Measurements from ENCODE around the gene C1orf232. TPM values are rescaled to one million over a fixed set of nuclear protein-coding genes. Genes with fewer than 3 reads are reported as not detected.
A peak's percentile ranks its signal among the peaks of the same experiment; 100 is the strongest.

The C1orf232 gene
- polyA plus RNA-seq, 1 donor = not detected

DNA sequence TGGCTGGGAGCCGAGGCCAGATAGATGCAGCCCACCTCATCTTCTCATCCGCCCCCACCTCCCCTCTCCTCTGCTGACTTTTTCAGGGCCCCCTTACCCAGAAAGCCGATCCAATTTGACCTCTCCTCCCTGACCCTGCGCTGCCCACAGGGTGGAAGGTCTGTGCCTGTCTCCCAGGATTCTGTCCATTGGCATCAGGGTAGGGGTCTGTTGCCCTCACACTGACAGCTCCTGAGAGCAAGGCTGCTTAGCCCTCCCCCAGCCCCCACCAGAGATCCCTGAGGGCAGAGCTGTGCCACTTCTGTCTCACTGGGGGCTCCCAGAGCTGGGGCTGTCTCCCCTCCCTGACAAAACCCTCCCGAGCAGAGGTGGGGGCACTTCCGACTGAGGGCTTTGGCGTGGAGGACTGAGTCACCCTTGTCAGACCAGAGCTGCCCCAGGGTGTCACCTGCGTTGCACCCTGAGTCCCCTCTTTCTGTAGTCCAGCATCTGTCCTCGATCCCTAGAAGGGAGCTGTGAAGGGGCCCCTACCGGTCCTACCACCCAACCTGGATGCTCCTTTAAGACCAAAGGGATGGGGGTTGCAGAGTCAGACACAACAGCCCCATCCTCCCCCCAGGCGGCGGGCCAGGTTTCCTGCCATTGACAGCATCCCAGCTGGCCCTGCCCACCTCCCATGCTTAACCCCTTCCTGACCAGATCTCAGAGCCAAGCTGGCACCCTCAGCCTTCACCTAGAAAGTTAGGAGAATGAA lies 12.3 kb downstream of the C1orf232 start:
- no peak for DNase-seq (ENCODE audit: low read depth)

DNA sequence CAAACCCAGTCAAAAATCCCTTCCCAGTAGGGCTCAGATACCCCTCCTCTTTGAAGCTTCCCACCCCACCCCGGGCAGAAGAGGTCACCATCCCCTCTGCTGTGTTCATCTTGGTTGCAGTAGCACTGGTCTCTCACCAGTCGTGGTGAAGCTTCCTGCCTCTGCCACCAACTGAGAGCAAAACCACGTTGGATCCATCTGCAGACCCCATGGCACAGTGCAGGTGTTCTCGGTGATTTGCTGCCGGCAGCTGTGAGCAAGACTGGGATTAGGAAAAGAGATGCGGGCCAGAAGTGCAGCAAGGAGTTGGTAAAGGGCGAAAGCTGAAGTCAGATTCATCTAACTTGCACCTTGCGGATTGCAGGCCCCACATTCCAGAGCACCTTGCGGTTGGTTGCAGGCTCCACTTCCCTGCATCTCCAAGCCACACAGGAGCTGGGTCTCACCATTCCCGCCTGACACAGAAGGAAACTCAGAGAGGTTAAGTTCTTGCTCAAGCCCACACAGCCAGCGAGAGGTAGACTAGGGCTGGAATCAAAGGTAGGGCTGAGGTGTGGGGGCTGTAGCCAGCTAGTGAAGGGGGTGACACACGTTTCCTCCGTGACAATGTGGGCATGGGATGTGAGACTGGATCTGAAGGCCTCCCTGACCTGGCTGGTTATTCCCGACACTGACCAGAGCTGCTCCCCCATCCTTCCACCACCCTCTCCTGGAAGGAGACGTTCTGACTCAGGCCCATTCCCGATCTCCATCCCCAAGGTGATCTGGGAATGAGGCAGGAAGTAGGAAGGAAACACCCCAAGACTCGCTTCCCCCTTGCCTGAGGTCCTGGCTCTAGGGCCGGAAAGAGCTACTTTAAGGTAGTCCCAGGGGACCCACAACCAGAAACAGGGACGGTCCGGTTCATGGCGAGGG lies 13.1 kb downstream of the C1orf232 start:
- DNase-seq (ENCODE audit: low read depth) = no peak

DNA sequence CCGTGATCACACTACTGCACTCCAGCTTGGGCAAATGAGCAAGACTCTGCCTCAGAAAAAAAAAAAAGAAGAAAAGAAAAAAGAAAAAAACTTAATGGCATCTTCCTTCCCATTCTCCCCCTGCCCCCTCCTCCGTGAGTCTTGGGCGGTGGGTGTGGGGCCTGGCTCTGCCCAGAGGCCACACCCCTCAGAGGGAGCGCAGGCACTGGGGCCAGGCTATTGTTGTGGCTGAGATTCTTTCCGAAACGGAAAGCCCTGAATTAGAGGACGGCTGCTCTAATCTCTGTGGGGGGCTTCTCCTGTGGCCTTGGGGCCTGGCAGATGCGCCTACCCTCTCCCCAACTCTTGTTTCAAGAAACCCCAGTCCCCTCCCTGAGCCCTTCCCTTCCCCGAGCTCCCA lies 14.0 kb downstream of the C1orf232 start:
- no peak for DNase-seq (ENCODE audit: low read depth)

DNA sequence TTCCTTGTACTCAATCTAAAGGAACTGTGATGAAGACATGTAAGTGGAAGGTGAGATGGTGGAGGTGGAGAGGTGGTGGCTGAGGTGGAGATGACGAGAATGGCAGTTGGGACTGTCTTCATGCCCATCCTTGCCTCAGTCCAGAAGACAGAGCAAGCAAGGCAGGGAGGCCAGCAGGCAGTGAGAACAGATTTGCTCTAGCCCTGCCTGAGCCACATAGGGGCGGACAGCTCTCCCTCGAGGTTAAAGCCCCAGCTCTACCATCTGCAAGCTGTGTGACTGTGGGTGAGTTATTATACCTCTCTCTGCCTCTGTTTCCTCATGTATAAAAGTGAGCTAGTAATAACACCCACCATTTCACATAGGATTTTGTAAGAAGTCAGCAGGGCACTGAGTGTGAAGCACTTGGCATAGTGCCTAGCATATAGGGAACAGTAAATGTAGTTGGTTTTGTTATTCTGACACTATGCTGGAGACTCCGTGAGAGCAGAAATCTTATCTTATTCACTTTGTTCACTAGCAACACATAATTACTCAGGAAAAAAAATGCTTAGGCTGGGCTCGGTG lies 14.7 kb downstream of the C1orf232 start:
- no peak for DNase-seq (ENCODE audit: low read depth)

DNA sequence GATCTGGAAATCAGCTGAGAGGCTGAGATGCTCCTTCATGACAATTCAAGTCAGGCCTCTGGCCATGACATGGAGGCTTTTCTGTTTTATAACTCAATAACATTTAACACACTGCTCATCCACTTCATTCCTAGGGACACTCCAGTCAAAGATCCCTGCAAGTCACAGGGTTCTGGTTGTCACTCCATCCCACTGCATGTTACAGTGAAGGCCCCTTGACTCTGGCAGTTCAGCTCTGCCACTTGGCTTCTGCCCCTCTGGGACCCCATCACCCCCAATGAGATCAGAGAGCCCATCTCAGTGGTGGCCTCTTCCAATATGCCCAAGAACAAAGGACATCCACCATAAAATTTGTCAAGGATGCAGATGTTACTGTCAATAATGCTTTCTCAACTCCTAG lies 19.9 kb downstream of the C1orf232 start:
- no peak for DNase-seq (ENCODE audit: low read depth)

DNA sequence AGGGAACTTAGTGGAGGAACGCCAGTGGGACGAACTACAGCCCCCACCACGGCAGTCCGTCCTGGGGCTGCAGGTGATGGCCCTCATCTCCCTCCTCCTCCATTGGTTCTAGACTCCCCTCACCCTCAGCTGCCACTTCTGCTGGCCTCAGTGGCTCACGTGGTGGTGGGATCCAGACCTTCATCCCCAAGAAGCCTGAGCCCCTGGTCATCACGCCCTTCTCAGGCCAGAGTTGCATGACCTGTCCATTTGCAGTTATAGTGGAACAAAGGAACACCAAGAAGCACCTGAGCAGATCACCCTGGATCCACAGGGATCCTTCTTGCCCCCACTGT lies 22.8 kb downstream of the C1orf232 start:
- DNase-seq (ENCODE audit: low read depth) = no peak

DNA sequence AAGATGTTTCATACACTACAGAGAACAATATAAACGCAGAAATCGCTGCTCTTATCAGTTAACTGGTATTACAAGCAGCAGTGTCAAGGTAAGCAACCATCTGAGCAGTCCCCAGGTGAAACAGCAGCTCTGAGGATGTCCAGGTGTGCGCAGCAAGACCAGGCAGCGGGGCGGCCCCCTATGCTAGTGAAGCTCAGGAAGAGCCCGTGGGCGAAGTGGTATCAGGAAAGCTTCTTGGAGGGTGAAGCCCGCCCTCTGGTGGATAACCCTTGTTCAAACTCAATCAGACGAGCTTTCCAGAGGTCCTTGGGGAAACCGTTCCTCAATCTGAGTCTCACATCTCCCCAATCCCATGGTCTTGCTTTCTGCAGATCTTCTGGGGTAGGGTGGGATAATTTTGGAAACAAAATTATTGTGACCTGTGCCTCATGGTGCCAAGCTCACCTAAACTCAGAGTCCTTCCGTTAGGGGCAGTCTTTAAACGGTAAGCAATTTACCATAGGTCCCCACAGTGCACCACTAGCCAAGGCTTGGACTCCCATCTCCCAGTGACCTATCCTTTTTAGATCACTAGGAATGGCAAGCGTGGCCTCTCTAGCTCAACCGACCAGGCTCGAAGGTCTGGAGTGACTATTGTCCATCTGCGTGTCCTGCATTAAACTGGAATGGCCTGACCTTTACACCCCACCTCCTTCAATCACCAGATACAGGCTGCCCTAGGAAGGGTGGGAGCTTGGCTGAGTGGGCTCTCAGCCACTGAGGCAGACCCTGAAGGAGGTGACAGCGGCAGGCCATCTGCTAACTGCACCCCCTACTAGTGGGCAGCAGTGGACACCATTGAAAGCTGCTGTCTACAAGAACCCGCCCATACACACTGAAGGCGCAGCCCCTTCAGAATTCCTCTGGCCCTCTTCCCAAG lies 23.5 kb downstream of the C1orf232 start:
- DNase-seq (ENCODE audit: low read depth) = peak; percentile 57

DNA sequence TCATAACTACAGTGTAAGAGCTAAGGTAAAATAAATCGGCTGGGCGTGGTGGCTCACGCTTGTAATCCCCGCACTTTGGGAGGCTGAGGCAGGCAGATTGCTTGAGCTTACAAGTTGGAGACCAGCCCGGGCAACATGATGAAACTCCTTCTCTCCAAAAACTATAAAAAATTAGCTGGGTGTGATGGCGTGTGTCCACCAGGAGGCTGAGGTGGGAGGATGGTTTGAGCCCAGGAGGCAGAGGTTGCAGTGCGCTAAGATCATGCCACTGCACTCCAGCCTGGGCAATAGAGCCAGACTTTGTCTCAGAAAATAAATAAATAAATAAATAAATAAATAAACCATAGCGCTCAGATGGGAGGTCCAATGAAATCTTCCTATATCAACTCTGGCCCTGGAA lies 26.6 kb downstream of the C1orf232 start:
- DNase-seq (ENCODE audit: low read depth) = no peak

DNA sequence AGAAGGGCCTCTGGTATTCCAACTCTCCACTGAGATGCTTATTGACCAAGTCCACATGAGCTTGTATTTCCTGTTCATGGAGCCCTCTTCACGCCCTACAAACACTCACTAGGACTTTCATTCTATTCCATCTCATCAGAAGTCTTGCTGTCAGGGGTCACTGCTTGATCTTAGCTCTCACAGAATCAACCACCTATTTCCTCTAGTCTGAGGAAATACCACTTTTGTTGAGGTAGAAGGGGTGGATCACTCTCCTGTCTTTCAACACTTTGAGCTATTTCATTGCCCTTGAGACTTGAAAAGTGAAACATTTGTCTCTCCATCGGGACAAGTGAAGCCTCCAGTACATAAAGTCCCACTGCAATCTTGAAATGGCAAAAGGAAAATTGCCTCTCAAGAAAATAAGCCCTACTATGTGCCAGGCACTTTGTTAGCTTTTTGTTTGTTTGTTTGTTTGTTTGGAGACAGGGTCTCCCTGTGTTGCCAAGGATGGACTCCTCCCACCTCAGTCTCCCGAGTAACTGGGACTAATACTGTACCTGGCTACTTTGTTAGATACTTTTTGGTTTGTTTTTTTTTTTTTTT lies 29.7 kb downstream of the C1orf232 start:
- no peak for DNase-seq (ENCODE audit: low read depth)

DNA sequence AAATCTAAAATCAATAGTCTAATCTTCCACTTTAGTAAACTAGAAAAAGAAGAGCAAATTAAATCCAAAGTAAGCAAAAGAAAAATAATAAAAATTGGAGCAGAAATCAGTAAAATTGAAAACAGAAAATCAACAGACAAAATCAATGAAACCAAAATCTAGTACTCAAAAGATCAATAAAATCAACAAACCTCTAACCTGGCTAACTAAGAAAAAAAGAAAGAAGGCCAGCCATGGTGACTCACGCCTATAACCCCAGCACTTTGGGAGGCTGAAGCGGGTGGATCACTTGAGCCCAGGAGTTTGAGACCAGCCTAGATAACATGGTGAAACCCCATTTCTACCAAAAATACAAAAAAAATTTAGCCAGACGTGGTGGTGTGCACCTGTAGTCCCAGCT lies 34.3 kb downstream of the C1orf232 start:
- DNase-seq (ENCODE audit: low read depth) = no peak

DNA sequence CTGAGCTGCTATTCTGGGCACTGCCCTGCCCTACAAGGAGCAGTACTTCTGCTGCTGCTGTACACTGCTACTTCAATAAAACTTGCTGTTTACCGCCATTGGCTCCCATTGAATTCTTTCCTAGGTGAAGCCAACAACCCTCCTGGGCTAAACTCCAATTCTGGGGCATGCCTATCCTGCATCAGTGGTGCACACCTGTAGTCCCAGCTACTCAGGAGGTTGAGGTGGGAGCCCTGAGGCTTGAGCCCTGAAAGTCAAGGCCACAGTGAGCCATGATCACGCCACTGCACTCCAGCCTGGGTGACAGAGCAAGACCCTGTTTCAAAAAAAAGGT lies 36.0 kb downstream of the C1orf232 start:
- no peak for DNase-seq (ENCODE audit: low read depth)

DNA sequence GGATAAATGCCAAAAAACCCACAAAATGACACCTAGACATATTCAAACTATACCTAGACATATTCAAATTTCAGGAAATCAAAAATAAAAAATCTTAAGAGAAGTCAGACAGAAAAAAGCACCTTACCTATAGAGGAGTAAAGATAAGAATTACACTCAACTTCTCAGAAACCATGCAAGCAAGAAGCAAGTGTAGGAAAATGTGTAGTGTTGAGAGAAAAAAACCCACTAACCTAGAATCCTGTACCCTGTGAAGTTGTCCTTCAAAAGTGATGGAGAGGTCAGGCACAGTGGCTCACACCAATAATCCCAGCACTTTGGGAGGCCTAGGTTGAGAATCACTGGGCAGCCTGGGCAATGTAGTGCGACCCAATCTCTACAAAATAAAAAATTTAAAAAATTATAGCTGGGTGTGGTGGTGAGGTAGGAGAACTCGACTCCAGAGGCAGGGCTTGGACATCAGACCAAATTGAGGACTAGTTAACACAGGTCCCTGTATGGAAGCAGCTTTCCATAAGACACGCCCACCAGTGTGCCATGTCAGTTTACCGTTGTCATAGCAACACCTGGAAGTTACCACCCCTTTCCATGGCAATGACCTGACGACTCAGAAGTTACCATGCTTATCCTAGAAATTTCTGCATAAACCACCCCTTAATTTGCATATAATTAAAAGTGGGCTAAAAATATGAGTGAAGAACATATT lies 36.5 kb downstream of the C1orf232 start:
- no peak for DNase-seq (ENCODE audit: low read depth)

DNA sequence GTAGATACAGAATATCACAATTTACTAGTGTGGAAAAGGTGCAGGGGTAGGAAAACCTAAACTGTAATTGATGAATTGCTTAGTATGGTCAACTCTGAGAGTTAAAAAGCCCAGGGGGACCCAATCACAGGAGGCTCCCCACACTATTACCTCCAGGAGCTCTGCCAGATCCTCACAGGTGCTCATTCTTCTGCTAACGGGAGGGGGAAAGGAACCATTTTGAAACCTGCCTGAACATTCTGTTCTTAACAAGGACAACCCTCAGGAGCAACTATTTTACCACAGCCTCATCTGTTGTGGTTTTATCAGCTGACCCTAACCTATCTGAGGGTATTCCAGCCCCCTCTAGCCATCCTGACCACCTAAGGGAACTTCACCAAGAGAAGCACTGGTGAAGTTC lies 38.1 kb downstream of the C1orf232 start:
- DNase-seq (ENCODE audit: low read depth) = no peak

DNA sequence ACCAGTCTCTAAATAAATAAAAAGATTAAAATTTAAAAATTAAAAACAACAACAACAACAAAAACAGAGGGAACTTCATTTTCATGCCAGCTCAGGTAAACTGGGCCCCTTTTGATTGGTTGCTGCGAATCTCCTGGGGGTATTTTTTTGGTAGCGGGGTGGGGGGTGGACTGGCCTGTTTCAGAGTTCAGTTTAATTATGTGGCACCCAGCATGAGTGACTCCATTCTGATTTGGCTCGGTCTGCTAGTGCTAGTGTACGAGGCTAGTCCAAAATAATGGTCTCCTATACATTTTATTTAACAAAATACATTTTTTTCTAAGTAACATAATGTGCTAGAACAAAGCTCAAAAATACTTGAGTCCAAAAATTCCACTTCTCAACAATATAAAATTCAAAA lies 39.0 kb downstream of the C1orf232 start:
- no peak for DNase-seq (ENCODE audit: low read depth)

DNA sequence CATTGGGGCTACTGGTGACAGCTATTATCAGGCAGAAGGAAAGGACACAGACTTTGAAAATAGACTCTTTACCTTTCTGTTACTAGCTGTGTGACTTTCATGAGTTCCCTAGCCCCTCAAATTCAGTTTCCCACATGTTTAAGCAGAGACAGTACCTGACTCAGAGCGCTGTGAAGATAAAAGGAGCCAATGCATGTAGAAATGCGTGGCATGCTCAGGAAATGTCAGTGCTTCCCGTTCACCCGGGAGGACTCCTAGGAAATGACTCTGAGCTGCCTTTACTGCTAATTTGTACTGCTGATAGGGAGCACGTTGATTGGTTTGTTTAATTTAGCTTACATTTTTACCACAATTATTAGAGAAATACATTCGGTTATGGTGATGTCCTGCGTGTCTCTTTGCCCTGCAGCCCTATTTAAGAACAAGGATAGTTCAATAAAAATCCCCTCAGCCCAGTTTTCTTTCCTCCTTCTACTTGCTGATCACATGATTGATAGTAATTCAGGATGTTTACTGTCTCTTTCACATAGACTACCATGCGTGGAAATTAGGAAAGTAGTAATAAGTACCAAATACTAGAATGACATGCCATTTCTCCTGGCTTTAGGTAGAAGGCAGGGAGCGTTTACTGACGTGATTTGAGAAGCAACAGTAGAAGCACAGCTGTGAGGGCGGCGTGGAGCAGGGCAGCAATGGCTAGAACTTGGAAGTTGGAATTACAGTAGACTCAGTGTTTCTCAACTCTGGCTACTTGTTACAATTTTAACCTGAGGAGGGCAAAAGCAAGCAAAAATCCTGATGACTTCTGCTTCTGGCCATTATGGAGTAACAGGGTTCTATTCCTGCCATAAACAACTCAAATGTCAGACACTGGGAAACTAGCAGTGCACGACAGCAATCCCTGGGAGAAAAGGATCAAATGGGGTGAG lies 41.3 kb downstream of the C1orf232 start:
- no peak for DNase-seq (ENCODE audit: low read depth)

DNA sequence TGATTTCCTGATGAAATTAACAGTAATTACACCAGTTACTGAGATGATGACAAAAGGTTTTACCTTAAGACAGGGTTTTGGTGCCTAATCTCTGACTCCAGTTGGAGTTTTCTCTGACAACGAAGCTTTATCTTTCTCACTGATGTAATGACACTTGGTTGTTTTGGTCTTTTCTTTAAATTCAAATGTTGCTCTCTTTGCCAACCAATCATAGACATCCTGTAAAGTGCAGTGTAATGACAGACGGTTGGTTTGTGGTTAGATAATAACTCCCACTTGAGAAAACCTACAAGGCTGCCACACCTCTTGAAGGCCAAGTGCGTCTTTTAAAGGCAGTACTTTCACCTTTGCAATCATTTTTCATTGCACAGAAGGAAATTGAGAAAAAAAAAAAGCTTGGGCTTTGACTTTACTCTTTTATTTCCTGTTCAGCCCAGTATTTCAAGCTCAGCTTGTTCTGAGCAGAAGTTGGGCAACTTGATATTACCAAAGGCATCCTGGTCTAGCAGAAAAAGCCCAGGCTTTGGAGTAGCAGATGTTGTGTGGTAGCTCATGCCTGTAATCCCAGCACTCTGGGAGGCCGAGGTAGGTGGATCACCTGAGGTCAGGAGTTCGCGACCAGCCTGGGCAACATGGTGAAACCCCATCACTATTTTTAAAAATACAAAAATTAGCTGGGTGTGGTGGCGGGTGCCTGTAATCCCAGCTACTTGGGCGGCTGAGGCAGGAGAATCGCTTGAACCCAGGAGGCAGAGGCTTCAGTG lies 42.3 kb downstream of the C1orf232 start:
- DNase-seq (ENCODE audit: low read depth) = no peak

DNA sequence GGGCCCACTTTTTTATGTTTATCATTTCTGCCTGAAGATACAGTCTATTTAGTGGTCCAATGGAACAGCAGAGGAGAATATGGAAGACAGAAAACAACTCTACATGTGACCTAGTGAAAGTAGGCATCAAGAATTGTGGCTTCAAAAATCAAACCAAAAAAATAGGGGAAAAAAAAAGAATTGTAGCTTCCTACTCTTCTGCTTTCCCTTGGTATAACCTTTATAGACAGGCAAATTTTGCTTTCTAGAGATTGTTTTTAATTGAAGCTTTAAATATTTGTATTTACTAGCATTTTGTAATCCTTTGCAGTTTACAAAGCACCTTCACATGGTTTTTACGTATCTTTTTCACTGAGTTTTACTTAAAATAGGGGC lies 42.8 kb downstream of the C1orf232 start:
- no peak for DNase-seq (ENCODE audit: low read depth)

DNA sequence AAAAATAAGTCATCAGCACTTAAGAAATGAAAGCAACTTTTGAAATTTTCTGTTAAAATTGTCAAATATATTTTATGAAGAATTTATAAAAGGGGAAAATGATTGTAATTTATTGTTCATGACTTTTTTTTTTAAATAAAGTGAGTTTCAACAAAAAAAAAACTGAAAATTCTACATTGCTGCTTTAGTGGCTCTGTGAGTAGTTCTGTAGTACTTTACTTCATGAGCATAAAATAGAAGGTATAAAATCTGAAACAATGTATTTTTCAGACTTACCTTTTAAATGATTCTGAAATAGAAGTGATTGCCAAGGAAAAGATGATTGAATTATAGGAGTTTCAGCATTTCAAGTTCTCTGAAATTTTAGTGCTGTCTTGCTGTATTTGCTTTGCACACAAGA lies 43.4 kb downstream of the C1orf232 start:
- DNase-seq (ENCODE audit: low read depth) = no peak
